GM10248 (cell line): ENCODE results near the gene ATP8B2.

ENCODE experiments used
- CTCF ChIA-PET: fragments of 300-600 bp; sonication (Branson Sonifier 250); formaldehyde crosslinking; extraction: SDS; loops from one replicate; lab custom pipeline; 2021; ENCODE audit warnings: antibody characterized with exemption; lab: Yijun Ruan, JAX
- POLR2A ChIA-PET: fragments of 350-650 bp; sonication (Branson Sonifier 250); formaldehyde crosslinking; extraction: SDS; loops from one replicate; lab custom pipeline; 2020; ENCODE audit warnings: antibody characterized with exemption; lab: Yijun Ruan, JAX
- DNase-seq: peaks from one replicate; pipeline ENCODE4 v3.0.0; 2012; ENCODE audit errors: extremely low spot score
- TF ChIP-seq, protein P1 (sequence below): IDR thresholded peaks from 2 replicates; pipeline ENCODE4 v1.5.1; 2012; ENCODE audit warnings: mild to moderate bottlenecking, low read depth; ENCODE audit errors: extremely low read depth, missing control alignments, control extremely low read depth

ATP8B2 gene

GRCh38 chr1:154347961-154348360 is 22.6 kb downstream of the ATP8B2 start:
- TF ChIP-seq, protein P1, sequence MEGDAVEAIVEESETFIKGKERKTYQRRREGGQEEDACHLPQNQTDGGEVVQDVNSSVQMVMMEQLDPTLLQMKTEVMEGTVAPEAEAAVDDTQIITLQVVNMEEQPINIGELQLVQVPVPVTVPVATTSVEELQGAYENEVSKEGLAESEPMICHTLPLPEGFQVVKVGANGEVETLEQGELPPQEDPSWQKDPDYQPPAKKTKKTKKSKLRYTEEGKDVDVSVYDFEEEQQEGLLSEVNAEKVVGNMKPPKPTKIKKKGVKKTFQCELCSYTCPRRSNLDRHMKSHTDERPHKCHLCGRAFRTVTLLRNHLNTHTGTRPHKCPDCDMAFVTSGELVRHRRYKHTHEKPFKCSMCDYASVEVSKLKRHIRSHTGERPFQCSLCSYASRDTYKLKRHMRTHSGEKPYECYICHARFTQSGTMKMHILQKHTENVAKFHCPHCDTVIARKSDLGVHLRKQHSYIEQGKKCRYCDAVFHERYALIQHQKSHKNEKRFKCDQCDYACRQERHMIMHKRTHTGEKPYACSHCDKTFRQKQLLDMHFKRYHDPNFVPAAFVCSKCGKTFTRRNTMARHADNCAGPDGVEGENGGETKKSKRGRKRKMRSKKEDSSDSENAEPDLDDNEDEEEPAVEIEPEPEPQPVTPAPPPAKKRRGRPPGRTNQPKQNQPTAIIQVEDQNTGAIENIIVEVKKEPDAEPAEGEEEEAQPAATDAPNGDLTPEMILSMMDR, result no peak
- no peak for DNase-seq
- ChIA-PET POLR2A (no interaction called here), CTCF (interaction anchor here (1.3 to 13.8 kb wide), 4 partner anchors 13 to 212 kb away, joined by 3 to 211 read pairs (median 6); partner anchors contain the start of gene ATP8B2)

- TF ChIP-seq, protein P1, result no peak
- ChIA-PET POLR2A (no interaction called here), CTCF (interaction anchor here (1.3 to 13.8 kb wide), 5 partner anchors 12 to 211 kb away, joined by 3 to 211 read pairs (median 4); partner anchors contain the start of gene ATP8B2)
- no peak for DNase-seq
Measured at GRCh38 chr1:154348429-154349076, 23.2 kb downstream of the ATP8B2 start.

- DNase-seq, result no peak
- ChIA-PET CTCF (interaction anchor here (1.3 to 13.8 kb wide), 5 partner anchors 12 to 210 kb away, joined by 3 to 211 read pairs (median 4); partner anchors contain the start of gene ATP8B2), POLR2A (no interaction called here)
- TF ChIP-seq, protein P1, result no peak
Measured at GRCh38 chr1:154349121-154349520, 23.8 kb downstream of the ATP8B2 start.

- TF ChIP-seq, protein P1, result no peak
- CTCF ChIA-PET, result interaction anchor here (1.2 to 13.8 kb wide), 4 partner anchors 8 to 196 kb away, joined by 3 to 211 read pairs (median 4); partner anchors contain the start of gene ATP8B2
- POLR2A ChIA-PET, result no interaction called here
- DNase-seq, result no peak
Measured at GRCh38 chr1:154350383-154350782, 25.1 kb downstream of the ATP8B2 start.

- no peak for DNase-seq
- POLR2A ChIA-PET, result no interaction called here
- CTCF ChIA-PET, result interaction anchor here (0.9 to 13.8 kb wide), 7 partner anchors 9 to 195 kb away, joined by 3 to 211 read pairs (median 4); partner anchors contain the start of gene ATP8B2
- TF ChIP-seq, protein P1, result no peak
Measured at GRCh38 chr1:154351363-154352068, 26.2 kb downstream of the ATP8B2 start.

- DNase-seq, result no peak
- ChIA-PET POLR2A (no interaction called here), CTCF (interaction anchor here (1.2 to 13.8 kb wide), 7 partner anchors 9 to 194 kb away, joined by 3 to 211 read pairs (median 6); partner anchors contain the start of gene ATP8B2)
- TF ChIP-seq, protein P1, result no peak
Measured at GRCh38 chr1:154352245-154352580, 26.9 kb downstream of the ATP8B2 start.
